ENCODE data around the gene RERG. TPM values are rescaled to one million over a fixed set of nuclear protein-coding genes. Genes with fewer than 3 reads are reported as not detected.

The RERG gene
- total RNA-seq, 2 experiments from 2014 or later = not detected

GRCh38 chr12:15116086-15116485 lies 105.1 kb downstream of the RERG start:
- Histone ChIP-seq H3K27me3 (ENCODE audit: control insufficient read depth in 1 of 2, insufficient read depth in 2 of 2, low read length in 2 of 2) (peaks cover 0 to 4% of the 10 kb centered on the region in 2 experiments), H3K36me3 (ENCODE audit: insufficient read depth, low read length) (no peaks in the 10 kb centered on the region), H3K9me3 (ENCODE audit: control insufficient read depth in 1 of 2, insufficient read depth in 1 of 2, low read length in 2 of 2) (no peaks in the 10 kb centered on the region), H3K27ac (ENCODE audit: low read depth in 1 of 2, low read length in 2 of 2) (no peak overlapping the region), H3K4me3 (ENCODE audit: low read length) (no peak overlapping the region), H3K4me1 (ENCODE audit: insufficient read depth, low read length) (no peaks in the 10 kb centered on the region)
- H3K27me3 Mint-ChIP-seq = peaks cover 13% of the 10 kb centered on the region
- intact Hi-C loops (cut with DNase I, micrococcal nuclease) = no loop called here
- ChIA-PET CTCF (no interaction called here), POLR2A (no interaction called here)
- no peaks in the 10 kb centered on the region for H3K9me3 Mint-ChIP-seq
- TF ChIP-seq CTCF (IDR thresholded peaks at IDR 0.05) = no peak
- DNase-seq = no peak
- H3K4me1 Mint-ChIP-seq (ENCODE audit: low read depth) = no peaks in the 10 kb centered on the region
- H3K4me3 Mint-ChIP-seq = no peak overlapping the region
- H3K27ac Mint-ChIP-seq = no peak overlapping the region
- ATAC-seq (ENCODE audit: poor library complexity) = no peak
- H3K36me3 Mint-ChIP-seq (ENCODE audit: low read depth) = no peaks in the 10 kb centered on the region

GRCh38 chr12:15115434-15115833 lies 105.8 kb downstream of the RERG start:
- H3K4me1 ChIP-seq (ENCODE audit: insufficient read depth, low read length) = no peaks in the 10 kb centered on the region
- H3K4me3 ChIP-seq (ENCODE audit: low read length) = no peak overlapping the region
- POLR2A ChIA-PET = no interaction called here
- CTCF ChIA-PET = no interaction called here
- no peaks in the 10 kb centered on the region for H3K27me3 ChIP-seq (ENCODE audit: control insufficient read depth in 1 of 2, insufficient read depth in 2 of 2, low read length in 2 of 2)
- H3K36me3 Mint-ChIP-seq (ENCODE audit: low read depth) = no peaks in the 10 kb centered on the region
- H3K4me1 Mint-ChIP-seq (ENCODE audit: low read depth) = no peaks in the 10 kb centered on the region
- no peak for ATAC-seq (ENCODE audit: poor library complexity)
- no peak overlapping the region for H3K27ac ChIP-seq (ENCODE audit: low read depth in 1 of 2, low read length in 2 of 2)
- H3K27me3 Mint-ChIP-seq = peaks cover 13% of the 10 kb centered on the region
- TF ChIP-seq CTCF (IDR thresholded peaks at IDR 0.05) = no peak
- no peak for DNase-seq
- H3K9me3 Mint-ChIP-seq = no peaks in the 10 kb centered on the region
- H3K4me3 Mint-ChIP-seq = no peak overlapping the region
- H3K9me3 ChIP-seq (ENCODE audit: control insufficient read depth in 1 of 2, insufficient read depth in 1 of 2, low read length in 2 of 2) = no peaks in the 10 kb centered on the region
- no peak overlapping the region for H3K27ac Mint-ChIP-seq
- no peaks in the 10 kb centered on the region for H3K36me3 ChIP-seq (ENCODE audit: insufficient read depth, low read length)
- intact Hi-C loops (cut with DNase I, micrococcal nuclease) = no loop called here

- Mint-ChIP-seq H3K4me3 (no peak overlapping the region), H3K27ac (no peak overlapping the region), H3K9me3 (no peaks in the 10 kb centered on the region), H3K27me3 (peaks cover 13% of the 10 kb centered on the region), H3K36me3 (ENCODE audit: low read depth) (no peaks in the 10 kb centered on the region), H3K4me1 (ENCODE audit: low read depth) (no peaks in the 10 kb centered on the region)
- ChIA-PET POLR2A (no interaction called here), CTCF (no interaction called here)
- intact Hi-C loops (cut with DNase I, micrococcal nuclease) = no loop called here
- no peaks in the 10 kb centered on the region for H3K4me1 ChIP-seq (ENCODE audit: insufficient read depth, low read length)
- no peak overlapping the region for H3K27ac ChIP-seq (ENCODE audit: low read depth in 1 of 2, low read length in 2 of 2)
- H3K4me3 ChIP-seq (ENCODE audit: low read length) = no peak overlapping the region
- DNase-seq = no peak
- H3K9me3 ChIP-seq (ENCODE audit: control insufficient read depth in 1 of 2, insufficient read depth in 1 of 2, low read length in 2 of 2) = no peaks in the 10 kb centered on the region
- no peaks in the 10 kb centered on the region for H3K36me3 ChIP-seq (ENCODE audit: insufficient read depth, low read length)
- no peak for TF ChIP-seq CTCF (IDR thresholded peaks at IDR 0.05)
- H3K27me3 ChIP-seq (ENCODE audit: control insufficient read depth in 1 of 2, insufficient read depth in 2 of 2, low read length in 2 of 2) = no peaks in the 10 kb centered on the region
- no peak for ATAC-seq (ENCODE audit: poor library complexity)
Observed at GRCh38 chr12:15114501-15114900, 106.7 kb downstream of the RERG start.

Data from CD4-positive, alpha-beta T cell (primary cell).